Measurements from ENCODE around the gene METTL6. TPM values are rescaled to one million over a fixed set of nuclear protein-coding genes. Genes with fewer than 3 reads are reported as not detected.
"Not testable (repeated sequence)": the region's sequence is repeated elsewhere in the genome, so short reads cannot be mapped to it uniquely, and the experiment has no call there.

METTL6 gene
- polyA plus RNA-seq, 4 donors, result 6.8 to 17.3 (median 8.1) TPM

GRCh38 chr3:15405448-15406050, 21.8 kb downstream of the METTL6 start:
- 36 to 40% (median 37%) methylated on average over 3 of the region's 3 CpGs for WGBS, 3 donors
- FAIRE-seq (no peak), DNase-seq (peak; percentile 54 to 64)

GRCh38 chr3:15404767-15405166, 22.6 kb downstream of the METTL6 start:
- FAIRE-seq (no peak), DNase-seq (no peak)
- Histone ChIP-seq H3K4me3 (ENCODE audit: low read depth in 1 of 3, low read length in 3 of 3) (no peak overlapping the region), H3K27me3 (ENCODE audit: control insufficient read depth in 3 of 3, insufficient read depth in 3 of 3, low read length in 3 of 3) (no peaks in the 10 kb centered on the region), H3K27ac (ENCODE audit: low read depth in 1 of 3, low read length in 2 of 3) (no peak overlapping the region), H3K4me1 (ENCODE audit: control insufficient read depth in 3 of 3, insufficient read depth in 2 of 3, low read depth in 1 of 3, low read length in 2 of 3) (no peaks in the 10 kb centered on the region), H3K36me3 (ENCODE audit: control insufficient read depth in 3 of 3, insufficient read depth in 2 of 3, low read depth in 1 of 3, low read length in 3 of 3) (peaks cover 0 to 11% (median 0%) of the 10 kb centered on the region in 3 donors), H3K9me3 (ENCODE audit: control insufficient read depth in 2 of 2, insufficient read depth in 1 of 2, low read depth in 1 of 2, low read length in 1 of 2) (no peaks in the 10 kb centered on the region)
- WGBS, 3 donors, result 88 to 98% (median 97%) methylated on average over 1 of the region's 1 CpG

More at GRCh38 chr3:15405448-15406050, 21.8 kb downstream of the METTL6 start:
- Histone ChIP-seq H3K27ac (ENCODE audit: low read depth in 1 of 3, low read length in 2 of 3) (no peak overlapping the region), H3K36me3 (ENCODE audit: control insufficient read depth in 3 of 3, insufficient read depth in 2 of 3, low read depth in 1 of 3, low read length in 3 of 3) (peaks cover 0 to 16% (median 0%) of the 10 kb centered on the region in 3 donors), H3K27me3 (ENCODE audit: control insufficient read depth in 3 of 3, insufficient read depth in 3 of 3, low read length in 3 of 3) (no peaks in the 10 kb centered on the region), H3K4me1 (ENCODE audit: control insufficient read depth in 3 of 3, insufficient read depth in 2 of 3, low read depth in 1 of 3, low read length in 2 of 3) (no peaks in the 10 kb centered on the region), H3K4me3 (ENCODE audit: low read depth in 1 of 3, low read length in 3 of 3) (no peak overlapping the region), H3K9me3 (ENCODE audit: control insufficient read depth in 2 of 2, insufficient read depth in 1 of 2, low read depth in 1 of 2, low read length in 1 of 2) (no peaks in the 10 kb centered on the region)

- FAIRE-seq, result no peak
- H3K27me3 ChIP-seq (ENCODE audit: control insufficient read depth in 3 of 3, insufficient read depth in 3 of 3, low read length in 3 of 3), result no peaks in the 10 kb centered on the region
- peaks cover 0 to 6% (median 0%) of the 10 kb centered on the region in 3 donors for H3K36me3 ChIP-seq (ENCODE audit: control insufficient read depth in 3 of 3, insufficient read depth in 2 of 3, low read depth in 1 of 3, low read length in 3 of 3)
- DNase-seq, result no peak
- no peak overlapping the region for H3K4me3 ChIP-seq (ENCODE audit: low read depth in 1 of 3, low read length in 3 of 3)
- H3K27ac ChIP-seq (ENCODE audit: low read depth in 1 of 3, low read length in 2 of 3), result no peak overlapping the region
- no peaks in the 10 kb centered on the region for H3K4me1 ChIP-seq (ENCODE audit: control insufficient read depth in 3 of 3, insufficient read depth in 2 of 3, low read depth in 1 of 3, low read length in 2 of 3)
- 63 to 86% (median 81%) methylated on average over 3 of the region's 3 CpGs for WGBS, 3 donors
- H3K9me3 ChIP-seq (ENCODE audit: control insufficient read depth in 2 of 2, insufficient read depth in 1 of 2, low read depth in 1 of 2, low read length in 1 of 2), result no peaks in the 10 kb centered on the region
These were observed 23.4 kb downstream of the METTL6 start for GRCh38 chr3:15403965-15404364.

- Histone ChIP-seq H3K9me3 (ENCODE audit: control insufficient read depth in 2 of 2, insufficient read depth in 1 of 2, low read depth in 1 of 2, low read length in 1 of 2) (peaks cover 0 to under 1% of the 10 kb centered on the region in 2 donors), H3K4me3 (ENCODE audit: low read depth in 1 of 3, low read length in 3 of 3) (no peak overlapping the region), H3K27ac (ENCODE audit: low read depth in 1 of 3, low read length in 2 of 3) (no peak overlapping the region), H3K4me1 (ENCODE audit: control insufficient read depth in 3 of 3, insufficient read depth in 2 of 3, low read depth in 1 of 3, low read length in 2 of 3) (no peaks in the 10 kb centered on the region), H3K36me3 (ENCODE audit: control insufficient read depth in 3 of 3, insufficient read depth in 2 of 3, low read depth in 1 of 3, low read length in 3 of 3) (peaks cover 0 to 2% (median 0%) of the 10 kb centered on the region in 3 donors), H3K27me3 (ENCODE audit: control insufficient read depth in 3 of 3, insufficient read depth in 3 of 3, low read length in 3 of 3) (no peaks in the 10 kb centered on the region)
- DNase-seq (no peak), FAIRE-seq (no peak)
- 73 to 84% (median 83%) methylated on average over 3 of the region's 3 CpGs for WGBS, 3 donors
These were observed 23.8 kb downstream of the METTL6 start for GRCh38 chr3:15403495-15403894.

- Histone ChIP-seq H3K27ac (ENCODE audit: low read depth in 1 of 3, low read length in 2 of 3) (no peak overlapping the region), H3K4me1 (ENCODE audit: control insufficient read depth in 3 of 3, insufficient read depth in 2 of 3, low read depth in 1 of 3, low read length in 2 of 3) (no peaks in the 10 kb centered on the region), H3K27me3 (ENCODE audit: control insufficient read depth in 3 of 3, insufficient read depth in 3 of 3, low read length in 3 of 3) (no peaks in the 10 kb centered on the region), H3K36me3 (ENCODE audit: control insufficient read depth in 3 of 3, insufficient read depth in 2 of 3, low read depth in 1 of 3, low read length in 3 of 3) (no peaks in the 10 kb centered on the region), H3K4me3 (ENCODE audit: low read depth in 1 of 3, low read length in 3 of 3) (no peak overlapping the region), H3K9me3 (ENCODE audit: control insufficient read depth in 2 of 2, insufficient read depth in 1 of 2, low read depth in 1 of 2, low read length in 1 of 2) (peaks cover 0 to 15% of the 10 kb centered on the region in 2 donors)
- FAIRE-seq (no peak), DNase-seq (no peak)
- 76 to 86% (median 81%) methylated on average over 4 of the region's 4 CpGs for WGBS, 3 donors
These were observed 25.4 kb downstream of the METTL6 start for GRCh38 chr3:15401936-15402335.

DNA sequence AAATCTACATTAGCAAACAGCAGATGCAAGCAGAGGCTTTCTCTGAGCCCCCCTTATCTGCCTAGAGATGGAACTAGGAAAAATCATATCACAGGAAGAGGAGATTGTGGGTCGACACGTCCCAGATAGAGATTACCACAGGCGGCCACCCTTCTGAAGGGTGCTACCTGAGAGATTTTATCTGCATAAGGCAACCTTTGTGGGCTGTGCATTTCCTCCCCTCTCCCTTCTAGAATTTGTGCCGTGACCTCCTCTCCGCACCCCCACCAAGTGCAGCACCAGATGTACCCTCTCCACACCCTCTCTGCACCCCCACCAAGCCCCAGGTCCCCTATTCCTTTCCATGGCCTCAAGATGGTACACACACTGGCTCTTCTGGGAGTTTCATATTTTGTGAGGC, 27.4 kb downstream of the METTL6 start:
- H3K9me3 ChIP-seq (ENCODE audit: control insufficient read depth in 2 of 2, insufficient read depth in 1 of 2, low read depth in 1 of 2, low read length in 1 of 2), result peaks cover 0 to 19% of the 10 kb centered on the region in 2 donors
- H3K27me3 ChIP-seq (ENCODE audit: control insufficient read depth in 3 of 3, insufficient read depth in 3 of 3, low read length in 3 of 3), result no peaks in the 10 kb centered on the region
- WGBS, 3 donors, result 66 to 76% (median 68%) methylated on average over 5 of the region's 5 CpGs
- DNase-seq (no peak), FAIRE-seq (no peak)
- no peak overlapping the region for H3K4me3 ChIP-seq (ENCODE audit: low read depth in 1 of 3, low read length in 3 of 3)
- no peaks in the 10 kb centered on the region for H3K4me1 ChIP-seq (ENCODE audit: control insufficient read depth in 3 of 3, insufficient read depth in 2 of 3, low read depth in 1 of 3, low read length in 2 of 3)
- H3K27ac ChIP-seq (ENCODE audit: low read depth in 1 of 3, low read length in 2 of 3), result no peak overlapping the region
- H3K36me3 ChIP-seq (ENCODE audit: control insufficient read depth in 3 of 3, insufficient read depth in 2 of 3, low read depth in 1 of 3, low read length in 3 of 3), result no peaks in the 10 kb centered on the region

GRCh38 chr3:15398731-15399133, 28.6 kb downstream of the METTL6 start:
- not testable (repeated sequence) for H3K36me3 ChIP-seq (ENCODE audit: control insufficient read depth in 3 of 3, insufficient read depth in 2 of 3, low read depth in 1 of 3, low read length in 3 of 3); FAIRE-seq; H3K27me3 ChIP-seq (ENCODE audit: control insufficient read depth in 3 of 3, insufficient read depth in 3 of 3, low read length in 3 of 3); H3K27ac ChIP-seq (ENCODE audit: low read depth in 1 of 3, low read length in 2 of 3); H3K4me1 ChIP-seq (ENCODE audit: control insufficient read depth in 3 of 3, insufficient read depth in 2 of 3, low read depth in 1 of 3, low read length in 2 of 3); DNase-seq; H3K4me3 ChIP-seq (ENCODE audit: low read depth in 1 of 3, low read length in 3 of 3)
- 92 to 95% (median 94%) methylated on average over 3 of the region's 3 CpGs for WGBS, 3 donors
- peaks cover 0 to 19% of the 10 kb centered on the region in 2 donors for H3K9me3 ChIP-seq (ENCODE audit: control insufficient read depth in 2 of 2, insufficient read depth in 1 of 2, low read depth in 1 of 2, low read length in 1 of 2)

DNA sequence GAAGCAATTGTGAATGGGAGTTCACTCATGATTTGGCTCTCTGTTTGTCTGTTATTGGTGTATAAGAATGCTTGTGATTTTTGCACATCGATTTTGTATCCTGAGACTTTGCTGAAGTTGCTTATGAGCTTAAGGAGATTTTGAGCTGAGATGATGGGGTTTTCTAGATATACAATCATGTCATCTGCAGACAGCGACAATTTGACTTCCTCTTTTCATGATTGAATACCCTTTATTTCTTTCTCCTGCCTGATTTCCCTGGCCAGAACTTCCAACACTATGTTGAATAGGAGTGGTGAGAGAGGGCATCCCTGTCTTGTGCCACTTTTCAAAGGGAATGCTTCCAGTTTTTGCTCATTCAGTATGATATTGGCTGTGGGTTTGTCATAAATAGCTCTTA, 34.1 kb downstream of the METTL6 start:
- WGBS, 3 donors, result 82 to 90% (median 83%) methylated on average over 2 of the region's 2 CpGs
- H3K36me3 ChIP-seq (ENCODE audit: control insufficient read depth in 3 of 3, insufficient read depth in 2 of 3, low read depth in 1 of 3, low read length in 3 of 3); FAIRE-seq; DNase-seq; H3K27me3 ChIP-seq (ENCODE audit: control insufficient read depth in 3 of 3, insufficient read depth in 3 of 3, low read length in 3 of 3); H3K4me3 ChIP-seq (ENCODE audit: low read depth in 1 of 3, low read length in 3 of 3); H3K27ac ChIP-seq (ENCODE audit: low read depth in 1 of 3, low read length in 2 of 3); H3K4me1 ChIP-seq (ENCODE audit: control insufficient read depth in 3 of 3, insufficient read depth in 2 of 3, low read depth in 1 of 3, low read length in 2 of 3): not testable (repeated sequence)
- H3K9me3 ChIP-seq (ENCODE audit: control insufficient read depth in 2 of 2, insufficient read depth in 1 of 2, low read depth in 1 of 2, low read length in 1 of 2), result peaks cover 0 to 21% of the 10 kb centered on the region in 2 donors

GRCh38 chr3:15391007-15391406, 36.3 kb downstream of the METTL6 start:
- Histone ChIP-seq H3K4me1 (ENCODE audit: control insufficient read depth in 3 of 3, insufficient read depth in 2 of 3, low read depth in 1 of 3, low read length in 2 of 3) (peaks cover 0 to 5% (median 2%) of the 10 kb centered on the region in 3 donors), H3K36me3 (ENCODE audit: control insufficient read depth in 3 of 3, insufficient read depth in 2 of 3, low read depth in 1 of 3, low read length in 3 of 3) (no peaks in the 10 kb centered on the region), H3K27ac (ENCODE audit: low read depth in 1 of 3, low read length in 2 of 3) (no peak overlapping the region), H3K27me3 (ENCODE audit: control insufficient read depth in 3 of 3, insufficient read depth in 3 of 3, low read length in 3 of 3) (no peaks in the 10 kb centered on the region), H3K9me3 (ENCODE audit: control insufficient read depth in 2 of 2, insufficient read depth in 1 of 2, low read depth in 1 of 2, low read length in 1 of 2) (peaks cover 0 to 17% of the 10 kb centered on the region in 2 donors), H3K4me3 (ENCODE audit: low read depth in 1 of 3, low read length in 3 of 3) (no peak overlapping the region)
- WGBS, 3 donors, result 76 to 83% (median 78%) methylated on average over 5 of the region's 5 CpGs
- DNase-seq (no peak), FAIRE-seq (no peak)

All from small intestine (tissue), 7 donors.